Astrocyte of the hippocampus (primary cell): ENCODE results near the gene RUNX2.
A peak's percentile ranks its signal among the peaks of the same experiment; 100 is the strongest.
"Not testable (repeated sequence)": the region's sequence is repeated elsewhere in the genome, so short reads cannot be mapped to it uniquely, and the experiment has no call there.

ENCODE experiments used
- DNase-seq: peaks from one replicate; pipeline ENCODE4 v3.0.0; 2011; ENCODE audit warnings: low read depth, low spot score

RUNX2 gene

GRCh38 chr6:45554591-45554990, 226.5 kb downstream of the RUNX2 start:
- DNase-seq: no peak

GRCh38 chr6:45555981-45556771, 228.0 kb downstream of the RUNX2 start:
- peak; percentile 39 for DNase-seq

- DNase-seq: no peak
Measured at GRCh38 chr6:45556828-45557227, 228.7 kb downstream of the RUNX2 start.

DNA sequence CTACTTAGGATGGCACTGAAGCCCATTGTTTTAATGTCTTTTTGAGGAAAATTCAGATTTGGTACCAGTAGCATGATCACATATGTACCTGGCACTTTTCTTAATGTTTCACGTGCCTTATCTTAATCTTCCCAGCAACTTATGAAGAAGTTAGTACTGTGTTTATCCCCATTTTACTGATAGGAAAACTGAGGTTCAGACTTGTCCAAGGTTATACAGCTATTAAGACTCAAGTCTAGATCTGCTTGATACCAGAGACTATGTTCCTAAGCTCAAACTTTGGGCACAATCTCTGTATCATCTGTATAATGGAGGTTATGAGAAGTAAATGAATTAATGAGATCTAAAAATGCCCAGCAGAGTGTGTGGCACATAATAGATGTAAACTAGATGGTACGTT, 229.3 kb downstream of the RUNX2 start:
- DNase-seq: no peak

GRCh38 chr6:45558858-45559257, 230.7 kb downstream of the RUNX2 start:
- DNase-seq: no peak

GRCh38 chr6:45560321-45560820, 232.2 kb downstream of the RUNX2 start:
- DNase-seq: not testable (repeated sequence)

DNA sequence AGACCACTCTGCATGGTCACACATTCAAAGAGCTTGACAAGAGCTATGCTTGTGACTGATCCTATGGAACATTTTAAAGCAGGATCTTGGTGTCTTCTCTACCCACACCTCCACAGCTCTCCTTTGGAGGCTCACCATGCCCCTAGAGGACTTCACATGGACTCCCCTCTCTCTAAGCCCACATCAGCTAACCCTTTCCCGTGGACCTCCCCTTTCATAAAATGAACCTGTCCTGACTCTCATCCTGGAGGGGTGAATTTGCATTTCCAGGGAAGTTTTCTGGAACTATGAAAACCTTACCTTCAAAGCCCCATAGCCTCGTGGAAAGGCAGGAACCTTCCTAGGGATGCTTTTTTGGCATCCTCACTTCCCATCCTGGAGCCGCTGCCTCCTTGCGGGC, 234.0 kb downstream of the RUNX2 start:
- no peak for DNase-seq

- DNase-seq: no peak
Measured at GRCh38 chr6:45563041-45563440, 234.9 kb downstream of the RUNX2 start.

- no peak for DNase-seq
Measured at GRCh38 chr6:45563844-45564243, 235.7 kb downstream of the RUNX2 start.

DNA sequence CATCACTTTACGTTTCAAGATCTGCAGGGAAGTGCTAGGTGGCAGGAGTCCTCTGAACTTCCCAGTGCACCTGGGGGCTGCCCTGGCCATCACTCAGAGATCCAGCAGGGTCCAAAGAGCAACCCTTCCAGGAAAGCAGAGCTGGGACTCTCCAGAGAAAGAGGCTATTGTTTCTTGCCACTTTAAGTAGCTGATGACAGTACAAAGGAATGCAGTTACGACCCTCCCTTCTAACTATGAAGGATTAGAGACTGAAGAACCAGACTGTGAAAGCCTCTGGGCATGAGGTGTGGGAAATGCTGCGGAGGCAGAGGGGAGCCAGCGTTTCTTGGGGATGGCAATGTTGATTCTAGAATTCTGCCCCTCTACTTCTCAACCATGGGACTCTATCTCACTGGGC, 238.8 kb downstream of the RUNX2 start:
- peak; percentile 88 for DNase-seq

DNA sequence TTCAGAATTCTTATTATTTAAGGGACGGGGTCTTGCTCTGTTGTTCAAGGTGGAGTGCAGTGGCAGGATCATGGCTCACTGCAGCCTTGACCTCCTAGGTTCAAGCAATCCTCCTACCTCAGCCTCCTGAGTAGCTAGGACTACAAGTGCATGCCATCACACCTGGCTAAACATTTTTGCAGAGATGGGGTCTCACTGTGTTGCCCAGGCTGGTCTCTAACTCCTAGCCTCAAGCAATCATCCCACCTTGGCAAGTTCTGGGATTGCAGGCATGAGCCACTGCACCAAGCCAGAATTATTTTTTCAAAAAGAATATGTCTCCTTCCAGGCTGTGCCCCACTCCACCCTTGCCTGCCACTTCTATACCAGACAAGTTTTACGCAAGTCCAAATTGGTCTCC, 239.7 kb downstream of the RUNX2 start:
- DNase-seq: no peak

GRCh38 chr6:45568626-45569025, 240.5 kb downstream of the RUNX2 start:
- DNase-seq: no peak

DNA sequence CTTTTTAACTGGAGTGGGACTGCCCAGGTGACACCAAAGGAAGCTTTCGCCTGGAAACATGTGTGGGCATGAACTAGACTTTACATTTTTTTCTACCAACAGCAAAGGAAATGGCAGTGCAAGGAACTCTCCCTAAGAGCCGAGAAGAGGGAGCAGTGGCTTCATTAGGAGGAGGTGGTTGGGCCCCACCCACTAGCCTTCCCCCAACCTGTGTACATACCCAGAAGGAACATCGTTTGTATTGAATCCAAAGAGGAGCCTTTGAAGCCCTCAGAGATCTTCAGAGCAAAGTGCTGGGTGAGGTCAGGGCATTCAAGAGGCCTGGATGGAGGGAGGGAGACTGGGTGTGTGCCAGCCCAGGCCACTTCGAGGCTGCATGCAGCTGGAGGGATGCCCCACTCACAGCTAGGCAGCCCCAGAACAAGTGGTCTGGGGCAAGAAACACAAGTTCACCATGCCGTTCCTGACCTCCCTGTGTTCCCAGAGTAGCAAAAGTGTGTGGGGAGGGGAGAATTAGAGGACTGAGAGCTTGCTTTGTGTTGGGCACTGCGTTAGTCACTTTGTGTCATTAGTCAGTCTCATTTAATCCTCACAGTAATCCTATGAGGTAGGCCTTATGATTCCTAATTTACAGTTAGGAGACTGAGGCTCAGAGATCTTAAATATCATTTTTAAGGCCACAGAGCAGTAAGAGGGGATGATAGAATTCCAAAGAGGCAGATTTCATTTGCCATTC, 241.2 kb downstream of the RUNX2 start:
- peak; percentile 55 for DNase-seq

DNA sequence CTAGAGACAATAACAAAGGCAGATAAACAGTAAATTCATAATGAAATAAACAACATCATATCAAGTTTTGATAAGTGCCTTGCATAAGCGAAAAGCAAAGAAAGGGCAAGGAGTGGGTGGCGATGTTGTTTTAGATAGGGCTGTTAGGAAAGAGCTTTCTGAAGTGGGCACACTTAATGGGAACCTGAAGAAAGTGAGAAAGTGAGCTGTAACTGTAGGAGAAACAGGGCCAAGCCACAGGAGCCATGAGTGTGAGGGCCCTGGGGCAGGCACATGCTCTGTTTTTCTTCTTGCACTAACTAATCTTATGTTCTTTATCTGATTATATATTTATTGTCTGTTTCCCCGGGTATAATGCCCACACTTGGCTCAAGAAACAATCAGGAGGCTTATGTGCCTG, 243.0 kb downstream of the RUNX2 start:
- no peak for DNase-seq

- no peak for DNase-seq
Measured at GRCh38 chr6:45572833-45573232, 244.7 kb downstream of the RUNX2 start.

GRCh38 chr6:45574014-45574461, 245.9 kb downstream of the RUNX2 start:
- no peak for DNase-seq

DNA sequence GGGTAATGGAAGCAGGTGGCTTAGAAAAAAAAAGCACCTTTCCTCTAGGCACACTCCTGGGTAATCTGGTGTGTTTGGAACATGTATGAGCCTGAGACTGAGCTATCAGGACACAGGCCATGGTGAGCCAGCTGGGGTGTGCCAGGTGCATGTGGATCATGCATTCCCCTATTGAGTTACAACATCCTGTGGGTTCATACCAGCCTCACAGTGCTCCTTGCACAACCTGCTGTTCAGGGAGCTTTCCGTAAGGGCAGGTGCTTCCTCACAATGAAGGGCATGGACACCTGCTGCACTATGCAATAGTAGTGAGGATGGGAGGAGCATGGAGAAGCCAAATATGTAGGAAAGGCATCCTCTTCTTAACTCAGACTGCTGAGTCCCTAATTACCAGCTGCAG, 246.8 kb downstream of the RUNX2 start:
- no peak for DNase-seq

- DNase-seq: peak; percentile 46
Measured at GRCh38 chr6:45576648-45577624, 248.8 kb downstream of the RUNX2 start.

GRCh38 chr6:45577836-45578504, 249.8 kb downstream of the RUNX2 start:
- DNase-seq: peak; percentile 36

GRCh38 chr6:45584127-45584526, 256.0 kb downstream of the RUNX2 start:
- no peak for DNase-seq
